ENCODE measurements around the gene LRRC7. TPM values are rescaled to one million over a fixed set of nuclear protein-coding genes. Genes with fewer than 3 reads are reported as not detected.

The LRRC7 gene
- total RNA-seq, 3 donors from 2014 or later, result not detected

- H3K27ac ChIP-seq, result no peak overlapping the region
- intact Hi-C loops (cut with DNase I; ENCODE audit: low total_unique reads), result no loop called here
- H3K9me3 ChIP-seq, result no peaks in the 10 kb centered on the region
- DNase-seq (ENCODE audit: low spot score in 2 of 2), result no peak
- H3K36me3 ChIP-seq, result no peaks in the 10 kb centered on the region
- TF ChIP-seq CTCF (IDR thresholded peaks at IDR 0.05) (no peak), POLR2AphosphoS5 (IDR thresholded peaks at IDR 0.05) (no peak), POLR2A (IDR thresholded peaks at IDR 0.05) (no peak)
- no peak overlapping the region for H3K4me3 ChIP-seq
- H3K4me1 ChIP-seq, result no peaks in the 10 kb centered on the region
- H3K27me3 ChIP-seq, result no peaks in the 10 kb centered on the region
Measured at GRCh38 chr1:69585666-69586065, 17.9 kb downstream of the LRRC7 start.

GRCh38 chr1:69587391-69587790 is 19.7 kb downstream of the LRRC7 start:
- no peaks in the 10 kb centered on the region for H3K27me3 ChIP-seq
- intact Hi-C loops (cut with DNase I; ENCODE audit: low total_unique reads), result no loop called here
- H3K27ac ChIP-seq, result no peak overlapping the region
- no peaks in the 10 kb centered on the region for H3K4me1 ChIP-seq
- H3K9me3 ChIP-seq, result no peaks in the 10 kb centered on the region
- no peak for DNase-seq (ENCODE audit: low spot score in 2 of 2)
- TF ChIP-seq POLR2AphosphoS5 (IDR thresholded peaks at IDR 0.05) (no peak), POLR2A (IDR thresholded peaks at IDR 0.05) (no peak), CTCF (IDR thresholded peaks at IDR 0.05) (no peak)
- no peaks in the 10 kb centered on the region for H3K36me3 ChIP-seq
- H3K4me3 ChIP-seq, result no peak overlapping the region

- no peak for DNase-seq (ENCODE audit: low spot score in 2 of 2)
- Histone ChIP-seq H3K36me3 (no peaks in the 10 kb centered on the region), H3K9me3 (no peaks in the 10 kb centered on the region), H3K4me1 (no peaks in the 10 kb centered on the region), H3K27me3 (no peaks in the 10 kb centered on the region), H3K27ac (no peak overlapping the region), H3K4me3 (no peak overlapping the region)
- intact Hi-C loops (cut with DNase I; ENCODE audit: low total_unique reads), result no loop called here
- TF ChIP-seq POLR2A (IDR thresholded peaks at IDR 0.05) (no peak), POLR2AphosphoS5 (IDR thresholded peaks at IDR 0.05) (no peak), CTCF (IDR thresholded peaks at IDR 0.05) (no peak)
Measured at GRCh38 chr1:69589799-69590198, 22.1 kb downstream of the LRRC7 start.

- intact Hi-C loops (cut with DNase I; ENCODE audit: low total_unique reads), result no loop called here
- Histone ChIP-seq H3K4me1 (no peaks in the 10 kb centered on the region), H3K4me3 (no peak overlapping the region), H3K27ac (no peak overlapping the region), H3K9me3 (no peaks in the 10 kb centered on the region), H3K36me3 (no peaks in the 10 kb centered on the region), H3K27me3 (no peaks in the 10 kb centered on the region)
- DNase-seq (ENCODE audit: low spot score in 2 of 2), result no peak
- TF ChIP-seq POLR2A (IDR thresholded peaks at IDR 0.05), result no peak
- TF ChIP-seq POLR2AphosphoS5 (IDR thresholded peaks at IDR 0.05), result no peak
- no peak for TF ChIP-seq CTCF (IDR thresholded peaks at IDR 0.05)
Measured at GRCh38 chr1:69592341-69592740, 24.6 kb downstream of the LRRC7 start.

GRCh38 chr1:69595486-69595885 is 27.8 kb downstream of the LRRC7 start:
- H3K27me3 ChIP-seq, result no peaks in the 10 kb centered on the region
- H3K36me3 ChIP-seq, result no peaks in the 10 kb centered on the region
- DNase-seq (ENCODE audit: low spot score in 2 of 2), result no peak
- intact Hi-C loops (cut with DNase I; ENCODE audit: low total_unique reads), result no loop called here
- no peak overlapping the region for H3K27ac ChIP-seq
- no peaks in the 10 kb centered on the region for H3K4me1 ChIP-seq
- TF ChIP-seq CTCF (IDR thresholded peaks at IDR 0.05) (no peak), POLR2AphosphoS5 (IDR thresholded peaks at IDR 0.05) (no peak), POLR2A (IDR thresholded peaks at IDR 0.05) (no peak)
- no peak overlapping the region for H3K4me3 ChIP-seq
- no peaks in the 10 kb centered on the region for H3K9me3 ChIP-seq

Data from breast epithelium (tissue), 4 donors.